ENCODE results near the gene STX10. TPM values are rescaled to one million over a fixed set of nuclear protein-coding genes. Genes with fewer than 3 reads are reported as not detected.
"Not testable (repeated sequence)": the region's sequence is repeated elsewhere in the genome, so short reads cannot be mapped to it uniquely, and the experiment has no call there.

The STX10 gene
- total and polyA plus RNA-seq, 7 donors = 63.1 to 127 (median 71.1) TPM

DNA sequence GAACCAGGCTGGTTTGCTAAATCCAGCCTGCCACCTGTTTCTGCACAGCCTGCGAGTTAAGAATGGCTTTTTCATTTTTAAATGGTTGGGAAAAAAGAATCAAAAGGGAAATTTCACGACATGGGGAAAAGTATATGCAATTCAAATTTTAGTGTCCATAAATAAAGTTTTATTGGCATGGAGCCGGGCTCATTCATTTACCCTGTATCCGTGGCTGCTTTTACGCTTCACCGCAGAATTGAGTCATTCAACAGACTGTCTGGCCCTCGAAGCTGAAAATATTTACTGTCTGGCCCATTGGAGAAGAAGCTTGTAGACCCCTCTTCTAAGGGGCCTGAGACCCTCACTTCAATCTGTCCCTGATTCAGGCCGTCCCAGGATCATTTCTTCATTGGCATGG lies 26.2 kb upstream of the STX10 start:
- no peak for DNase-seq
- WGBS, 2 donors = 35 to 64% methylated on average over 8 of the region's 8 CpGs
- no peak for TF ChIP-seq EP300 (IDR thresholded peaks at IDR 0.05)
- TF ChIP-seq POLR2A (IDR thresholded peaks at IDR 0.05) = no peak
- TF ChIP-seq POLR2AphosphoS5 (IDR thresholded peaks at IDR 0.05) = no peak
- TF ChIP-seq, protein P1, sequence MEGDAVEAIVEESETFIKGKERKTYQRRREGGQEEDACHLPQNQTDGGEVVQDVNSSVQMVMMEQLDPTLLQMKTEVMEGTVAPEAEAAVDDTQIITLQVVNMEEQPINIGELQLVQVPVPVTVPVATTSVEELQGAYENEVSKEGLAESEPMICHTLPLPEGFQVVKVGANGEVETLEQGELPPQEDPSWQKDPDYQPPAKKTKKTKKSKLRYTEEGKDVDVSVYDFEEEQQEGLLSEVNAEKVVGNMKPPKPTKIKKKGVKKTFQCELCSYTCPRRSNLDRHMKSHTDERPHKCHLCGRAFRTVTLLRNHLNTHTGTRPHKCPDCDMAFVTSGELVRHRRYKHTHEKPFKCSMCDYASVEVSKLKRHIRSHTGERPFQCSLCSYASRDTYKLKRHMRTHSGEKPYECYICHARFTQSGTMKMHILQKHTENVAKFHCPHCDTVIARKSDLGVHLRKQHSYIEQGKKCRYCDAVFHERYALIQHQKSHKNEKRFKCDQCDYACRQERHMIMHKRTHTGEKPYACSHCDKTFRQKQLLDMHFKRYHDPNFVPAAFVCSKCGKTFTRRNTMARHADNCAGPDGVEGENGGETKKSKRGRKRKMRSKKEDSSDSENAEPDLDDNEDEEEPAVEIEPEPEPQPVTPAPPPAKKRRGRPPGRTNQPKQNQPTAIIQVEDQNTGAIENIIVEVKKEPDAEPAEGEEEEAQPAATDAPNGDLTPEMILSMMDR (IDR thresholded peaks at IDR 0.05) = no peak
- intact Hi-C loops (cut with DNase I) = no loop called here
- H3K27ac ChIP-seq = no peak overlapping the region
- H3K4me3 ChIP-seq = no peak overlapping the region
- H3K4me1 ChIP-seq = peaks cover 0 to 20% (median 15%) of the 10 kb centered on the region in 4 donors
- no peaks in the 10 kb centered on the region for H3K9me3 ChIP-seq
- no peaks in the 10 kb centered on the region for H3K36me3 ChIP-seq
- H3K27me3 ChIP-seq = no peaks in the 10 kb centered on the region

DNA sequence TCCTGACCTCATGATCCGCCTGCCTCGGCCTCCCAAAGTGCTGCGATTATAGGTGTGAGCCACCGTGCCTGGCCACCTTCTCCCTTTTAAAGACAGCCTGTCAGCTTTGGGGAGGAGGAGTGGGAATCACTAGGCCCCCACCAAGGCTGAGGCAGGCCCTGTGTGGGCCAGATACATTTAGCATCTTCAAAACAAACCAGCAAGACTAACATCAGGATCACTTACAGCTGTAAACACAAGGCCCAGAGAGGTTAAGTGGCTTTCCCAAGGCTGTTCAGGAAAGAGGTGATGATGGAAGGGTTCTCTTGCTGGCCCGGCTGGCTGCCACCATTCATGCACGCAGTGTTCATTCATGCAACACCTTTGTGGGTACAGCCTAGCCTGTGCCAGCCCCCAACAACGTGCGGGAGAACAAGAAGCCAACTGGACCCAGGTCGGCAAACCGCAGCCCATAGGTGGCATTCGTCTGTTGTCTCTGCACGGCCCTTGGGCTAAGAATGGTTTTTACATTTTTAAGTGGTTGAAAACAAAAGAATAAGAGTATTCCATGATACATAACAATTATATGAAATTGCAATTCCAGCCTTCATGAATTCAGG lies 23.1 kb upstream of the STX10 start:
- H3K4me1 ChIP-seq = peaks cover 0 to 16% (median 12%) of the 10 kb centered on the region in 4 donors
- H3K9me3 ChIP-seq = no peaks in the 10 kb centered on the region
- intact Hi-C loops (cut with DNase I) = no loop called here
- no peak overlapping the region for H3K4me3 ChIP-seq
- H3K27me3 ChIP-seq = no peaks in the 10 kb centered on the region
- DNase-seq = no peak
- TF ChIP-seq POLR2AphosphoS5 (IDR thresholded peaks at IDR 0.05) (no peak), POLR2A (IDR thresholded peaks at IDR 0.05) (no peak), EP300 (IDR thresholded peaks at IDR 0.05) (no peak)
- TF ChIP-seq, protein P1 (IDR thresholded peaks at IDR 0.05) = no peak
- H3K36me3 ChIP-seq = no peaks in the 10 kb centered on the region
- peak overlapping the region; percentile 54 to 72 (median 67) for H3K27ac ChIP-seq
- 81 to 89% methylated on average over 12 of the region's 12 CpGs for WGBS, 2 donors

DNA sequence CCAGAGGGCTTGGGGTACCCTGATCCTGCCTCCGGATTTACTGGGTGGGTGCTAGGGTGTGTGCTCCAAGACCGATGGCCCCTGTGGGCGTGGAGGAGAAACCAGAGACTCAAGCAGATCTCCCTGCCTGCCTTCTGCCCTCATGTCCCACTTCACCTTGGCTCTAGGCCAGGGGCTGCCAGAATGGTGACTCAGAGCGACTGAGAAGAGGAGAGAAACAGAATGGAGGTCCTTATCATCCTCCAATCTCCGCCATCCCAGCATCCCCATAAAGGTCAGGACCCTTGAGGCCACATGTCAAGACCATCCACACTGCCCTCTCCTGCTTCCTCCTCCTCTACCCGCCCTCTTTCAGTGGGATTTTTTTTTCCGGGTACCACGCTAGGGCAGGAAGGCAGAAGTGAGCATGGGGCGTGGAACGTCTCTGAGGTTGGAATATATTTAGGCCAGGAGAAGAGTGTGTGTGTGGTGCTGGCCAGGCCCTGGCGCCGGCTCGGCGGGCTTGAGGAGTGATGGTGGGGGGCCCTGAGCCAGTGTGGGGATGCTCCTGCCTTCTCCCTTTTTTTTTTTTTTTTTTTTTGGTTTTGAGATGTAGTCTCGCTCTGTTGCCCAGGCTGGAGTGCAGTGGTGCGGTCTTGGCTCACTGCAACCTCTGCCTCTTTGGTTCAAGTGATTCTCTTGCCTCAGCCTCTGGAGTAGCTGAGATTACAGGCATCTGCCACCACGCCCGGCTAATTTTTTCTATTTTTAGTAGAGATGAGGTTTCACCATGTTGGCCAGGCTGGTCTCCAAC lies 22.4 kb upstream of the STX10 start:
- intact Hi-C loops (cut with DNase I) = no loop called here
- Histone ChIP-seq H3K27ac (peak overlapping the region; percentile 54 to 72 (median 67)), H3K4me3 (no peak overlapping the region), H3K27me3 (no peaks in the 10 kb centered on the region), H3K4me1 (peaks cover 0 to 23% (median 15%) of the 10 kb centered on the region in 4 donors), H3K36me3 (no peaks in the 10 kb centered on the region), H3K9me3 (no peaks in the 10 kb centered on the region)
- WGBS, 2 donors = 42 to 49% methylated on average over 18 of the region's 18 CpGs
- DNase-seq = peak; percentile 89
- TF ChIP-seq POLR2A (IDR thresholded peaks at IDR 0.05) (no peak), EP300 (IDR thresholded peaks at IDR 0.05) (no peak), POLR2AphosphoS5 (IDR thresholded peaks at IDR 0.05) (peak in 2 of 4 donors; percentile 12 to 18)
- TF ChIP-seq, protein P1 (IDR thresholded peaks at IDR 0.05) = no peak

DNA sequence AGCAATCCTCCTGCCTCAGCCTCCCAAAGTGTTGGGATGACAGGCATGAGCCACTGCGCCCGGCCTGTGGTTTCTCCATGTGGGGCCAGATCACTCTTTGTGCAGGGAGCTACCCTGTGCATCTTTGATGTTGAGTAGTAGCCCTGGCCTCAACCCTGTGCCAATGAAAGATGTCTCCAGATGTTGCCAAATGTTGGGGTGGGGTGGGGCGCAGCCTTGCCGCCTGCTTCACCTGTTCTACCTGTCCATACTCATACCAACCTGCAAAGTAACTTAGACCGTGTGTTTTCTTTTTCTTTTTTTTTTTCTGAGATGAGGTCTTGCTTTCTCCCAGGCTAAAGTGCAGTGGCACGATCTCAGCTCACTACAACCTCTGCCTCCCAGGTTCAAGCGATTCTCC lies 21.0 kb upstream of the STX10 start:
- WGBS, 2 donors = 88 to 96% methylated on average over 7 of the region's 7 CpGs
- Histone ChIP-seq H3K4me1 (peaks cover 0 to 34% (median 25%) of the 10 kb centered on the region in 4 donors), H3K27me3 (no peaks in the 10 kb centered on the region), H3K4me3 (no peak overlapping the region), H3K9me3 (no peaks in the 10 kb centered on the region), H3K27ac (no peak overlapping the region), H3K36me3 (no peaks in the 10 kb centered on the region)
- TF ChIP-seq POLR2AphosphoS5 (IDR thresholded peaks at IDR 0.05) (no peak), POLR2A (IDR thresholded peaks at IDR 0.05) (no peak), EP300 (IDR thresholded peaks at IDR 0.05) (no peak)
- intact Hi-C loops (cut with DNase I) = no loop called here
- DNase-seq = no peak

DNA sequence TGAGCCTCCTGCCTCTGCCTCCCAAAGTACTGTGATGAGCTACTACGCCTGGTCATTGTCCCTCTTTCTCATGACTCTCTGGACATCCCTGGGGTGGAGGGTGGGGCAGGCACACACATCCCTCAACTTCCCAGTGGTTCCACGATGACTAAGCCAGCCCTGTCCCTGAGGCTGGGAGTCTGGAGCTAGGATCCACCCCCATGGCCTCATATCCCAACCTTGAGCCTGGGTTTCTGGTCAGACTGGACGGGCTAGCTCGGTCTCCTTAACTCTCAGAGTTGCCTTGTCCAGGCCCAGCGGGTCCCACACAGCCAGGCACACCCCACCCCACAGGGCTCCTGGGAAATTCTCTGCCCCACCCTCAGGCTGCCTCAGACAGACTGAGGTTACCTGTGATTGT lies 19.6 kb upstream of the STX10 start:
- Histone ChIP-seq H3K27ac (no peak overlapping the region), H3K36me3 (no peaks in the 10 kb centered on the region), H3K9me3 (no peaks in the 10 kb centered on the region), H3K4me3 (no peak overlapping the region), H3K4me1 (peaks cover 0 to 39% (median 26%) of the 10 kb centered on the region in 4 donors), H3K27me3 (no peaks in the 10 kb centered on the region)
- TF ChIP-seq POLR2A (IDR thresholded peaks at IDR 0.05) = no peak
- TF ChIP-seq EP300 (IDR thresholded peaks at IDR 0.05) = no peak
- TF ChIP-seq POLR2AphosphoS5 (IDR thresholded peaks at IDR 0.05) = no peak
- TF ChIP-seq, protein P1 (IDR thresholded peaks at IDR 0.05) = no peak
- WGBS, 2 donors = 33 to 75% methylated on average over 5 of the region's 5 CpGs
- intact Hi-C loops (cut with DNase I) = loop anchor here (5.0 kb wide), 1 partner anchor 38 kb away; no protein-coding TSS in a partner anchor
- DNase-seq = no peak

DNA sequence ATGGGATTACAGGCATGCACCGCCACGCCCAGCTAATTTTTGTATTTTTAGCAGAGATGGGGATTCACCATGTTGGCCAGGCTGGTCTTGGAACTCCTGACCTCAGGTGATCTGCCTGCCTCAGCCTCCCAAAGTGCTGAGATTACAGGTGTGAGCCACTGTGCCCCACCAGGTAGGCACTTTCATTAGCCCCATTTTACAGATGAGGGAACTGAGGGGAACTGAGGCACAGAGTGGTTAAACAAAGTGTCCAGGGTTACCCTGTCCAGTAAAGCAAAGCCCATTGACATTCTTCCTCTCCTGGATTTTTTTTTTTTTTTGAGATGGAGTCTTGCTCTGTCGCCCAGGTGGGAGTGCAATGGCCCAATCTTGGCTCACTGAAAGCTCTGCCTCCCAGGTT lies 16.0 kb upstream of the STX10 start:
- DNase-seq, H3K9me3 ChIP-seq, H3K27me3 ChIP-seq, H3K36me3 ChIP-seq, H3K4me3 ChIP-seq: not testable (repeated sequence)
- peak overlapping the region in 3 of 4 donors; percentile 87 to 94 (median 94) for H3K27ac ChIP-seq
- H3K4me1 ChIP-seq = peaks cover 0 to 47% (median 37%) of the 10 kb centered on the region in 4 donors
- WGBS, 2 donors = 93 to 96% methylated on average over 3 of the region's 3 CpGs
- intact Hi-C loops (cut with DNase I) = loop anchor here (5.0 kb wide), 1 partner anchor 41 kb away; no protein-coding TSS in a partner anchor

Data from sigmoid colon (tissue), 7 donors.